ENCODE data around the gene TTLL10. TPM values are rescaled to one million over a fixed set of nuclear protein-coding genes. Genes with fewer than 3 reads are reported as not detected.

TTLL10 gene
- total RNA-seq, 4 donors from 2014 or later = not detected

GRCh38 chr1:1166642-1167397 lies 6.9 kb upstream of the TTLL10 start:
- no peak overlapping the region for H3K4me3 ChIP-seq
- WGBS, 2 donors = 52 to 59% methylated on average over 20 to 25 of the region's 44 CpGs

GRCh38 chr1:1167398-1167821 lies 6.3 kb upstream of the TTLL10 start:
- H3K27ac ChIP-seq = no peak overlapping the region
- H3K4me3 ChIP-seq = no peak overlapping the region
- peaks cover 0 to 100% of the 10 kb centered on the region in 2 donors for H3K27me3 ChIP-seq
- TF ChIP-seq EP300 (IDR thresholded peaks at IDR 0.05) (no peak), POLR2A (IDR thresholded peaks at IDR 0.05) (no peak), CTCF (IDR thresholded peaks at IDR 0.05) (no peak)
- 76 to 92% methylated on average over 6 to 18 of the region's 20 CpGs for WGBS, 2 donors
- H3K36me3 ChIP-seq = no peaks in the 10 kb centered on the region
- no peaks in the 10 kb centered on the region for H3K9me3 ChIP-seq
- H3K4me1 ChIP-seq = no peaks in the 10 kb centered on the region
- DNase-seq (ENCODE audit: low spot score in 2 of 2) = no peak

More at GRCh38 chr1:1166642-1167397, 6.9 kb upstream of the TTLL10 start:
- H3K27ac ChIP-seq = peak overlapping the region in 1 of 4 donors; percentile 50
- no peaks in the 10 kb centered on the region for H3K36me3 ChIP-seq
- no peaks in the 10 kb centered on the region for H3K9me3 ChIP-seq
- no peak for TF ChIP-seq EP300 (IDR thresholded peaks at IDR 0.05)
- no peak for TF ChIP-seq CTCF (IDR thresholded peaks at IDR 0.05)
- TF ChIP-seq POLR2A (IDR thresholded peaks at IDR 0.05) = no peak
- H3K4me1 ChIP-seq = no peaks in the 10 kb centered on the region
- H3K27me3 ChIP-seq = peaks cover 0 to 100% of the 10 kb centered on the region in 2 donors
- DNase-seq (ENCODE audit: low spot score in 2 of 2) = no peak

- no peak for DNase-seq (ENCODE audit: low spot score in 2 of 2)
- WGBS, 2 donors = 78 to 81% methylated on average over 8 to 36 of the region's 36 CpGs
- no peaks in the 10 kb centered on the region for H3K36me3 ChIP-seq
Observed at GRCh38 chr1:1167841-1168450, 5.7 kb upstream of the TTLL10 start.

GRCh38 chr1:1168451-1169411 lies 4.9 kb upstream of the TTLL10 start:
- TF ChIP-seq CTCF (IDR thresholded peaks at IDR 0.05) (no peak), EP300 (IDR thresholded peaks at IDR 0.05) (no peak), POLR2A (IDR thresholded peaks at IDR 0.05) (no peak)
- H3K27me3 ChIP-seq = peaks cover 0 to 99% of the 10 kb centered on the region in 2 donors
- WGBS, 2 donors = 65 to 74% methylated on average over 33 to 34 of the region's 37 CpGs

More at GRCh38 chr1:1167841-1168450, 5.7 kb upstream of the TTLL10 start:
- no peak for TF ChIP-seq CTCF (IDR thresholded peaks at IDR 0.05)
- TF ChIP-seq POLR2A (IDR thresholded peaks at IDR 0.05) = no peak
- no peak for TF ChIP-seq EP300 (IDR thresholded peaks at IDR 0.05)
- Histone ChIP-seq H3K27me3 (peaks cover 0 to 99% of the 10 kb centered on the region in 2 donors), H3K4me3 (no peak overlapping the region), H3K27ac (no peak overlapping the region), H3K4me1 (no peaks in the 10 kb centered on the region), H3K9me3 (no peaks in the 10 kb centered on the region)

More at GRCh38 chr1:1168451-1169411, 4.9 kb upstream of the TTLL10 start:
- Histone ChIP-seq H3K27ac (no peak overlapping the region), H3K9me3 (no peaks in the 10 kb centered on the region), H3K4me1 (peaks cover 0 to 4% (median 0%) of the 10 kb centered on the region in 4 donors), H3K36me3 (no peaks in the 10 kb centered on the region), H3K4me3 (no peak overlapping the region)
- no peak for DNase-seq (ENCODE audit: low spot score in 2 of 2)

All from tibial nerve (tissue), 4 donors.